ENCODE results near the gene FARSB.
"Not testable (repeated sequence)": the region's sequence is repeated elsewhere in the genome, so short reads cannot be mapped to it uniquely, and the experiment has no call there.

The FARSB gene

GRCh38 chr2:222655787-222656525 lies at the start of gene FARSB:
Gene FARSB, minus strand, starts transcription at chr2:222656092. Its CDS starts 19 bp downstream, at chr2:222656073.
- peak; percentile 95 to 97 for DNase-seq

GRCh38 chr2:222703886-222704285 lies 48.0 kb upstream of the FARSB start:
- no peak for DNase-seq

DNA sequence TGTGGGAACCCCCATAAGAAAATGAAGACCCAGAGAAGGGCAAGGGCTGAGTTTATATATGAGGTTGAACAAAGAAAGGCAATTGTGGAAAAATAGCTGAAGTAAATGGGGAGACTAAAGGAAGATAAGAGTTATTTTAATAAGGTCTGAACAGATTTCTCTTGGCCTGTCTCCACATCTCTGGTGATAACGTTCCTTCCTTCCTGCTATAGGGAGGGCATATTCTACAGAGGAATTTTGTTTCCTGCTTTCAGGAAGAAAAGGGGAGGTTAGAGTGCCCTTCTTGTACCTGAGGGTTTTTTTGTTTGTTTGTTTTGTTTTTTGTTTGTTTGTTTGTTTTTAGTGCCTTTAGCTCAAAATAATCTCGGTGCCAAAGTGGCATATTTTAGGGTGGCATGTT lies 47.2 kb upstream of the FARSB start:
- DNase-seq, result no peak

GRCh38 chr2:222701721-222702131 lies 45.8 kb upstream of the FARSB start:
- no peak for DNase-seq

GRCh38 chr2:222701233-222701632 lies 45.3 kb upstream of the FARSB start:
- DNase-seq, result no peak

DNA sequence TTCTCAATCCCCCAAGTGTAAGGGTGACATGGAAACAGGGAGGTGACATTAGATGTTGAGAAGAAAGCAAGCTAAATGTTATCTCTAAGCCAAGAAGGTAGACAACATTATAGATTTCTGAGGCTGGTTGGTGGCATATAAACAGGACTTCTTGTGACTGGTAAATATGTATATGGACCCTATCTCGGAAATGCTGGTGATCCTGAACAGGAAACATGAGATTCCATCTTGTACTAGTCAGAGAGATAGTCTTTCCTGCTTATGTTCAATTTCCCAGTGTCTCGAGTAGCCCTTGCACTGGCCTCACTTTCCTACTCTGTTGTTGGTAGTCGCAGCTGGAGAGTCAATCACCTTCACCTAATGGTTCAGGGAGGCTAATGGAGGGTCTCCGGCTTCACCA lies 42.4 kb upstream of the FARSB start:
- DNase-seq, result no peak

GRCh38 chr2:222693837-222694236 lies 37.9 kb upstream of the FARSB start:
- DNase-seq, result no peak

- DNase-seq, result not testable (repeated sequence)
Observed at GRCh38 chr2:222693413-222693812, 37.5 kb upstream of the FARSB start.

GRCh38 chr2:222690564-222691200 lies 34.8 kb upstream of the FARSB start:
- peak; percentile 68 to 73 for DNase-seq

- DNase-seq, result no peak
Observed at GRCh38 chr2:222689322-222689721, 33.4 kb upstream of the FARSB start.

GRCh38 chr2:222688917-222689316 lies 33.0 kb upstream of the FARSB start:
- no peak for DNase-seq

GRCh38 chr2:222686086-222686750 lies 30.3 kb upstream of the FARSB start:
- no peak for DNase-seq

DNA sequence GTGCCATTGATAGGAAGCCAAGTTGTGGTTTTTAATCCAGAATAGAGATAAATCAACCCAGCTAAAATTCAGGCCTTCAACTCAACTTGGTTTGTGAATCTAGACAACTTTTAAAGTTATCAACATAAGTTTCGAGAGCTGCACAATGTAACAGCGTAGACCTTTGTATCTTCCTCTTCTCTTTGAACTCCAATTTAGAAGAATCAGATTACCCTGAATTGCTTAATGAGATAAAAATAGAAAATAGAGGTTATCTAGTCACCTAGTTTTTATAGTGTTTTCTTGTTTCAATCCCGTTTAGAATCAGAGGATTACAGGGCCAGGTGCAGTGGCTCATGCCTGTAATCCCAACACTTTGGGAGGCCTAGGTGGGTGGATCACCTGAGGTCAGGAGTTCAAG lies 27.9 kb upstream of the FARSB start:
- no peak for DNase-seq

- no peak for DNase-seq
Observed at GRCh38 chr2:222677981-222678380, 22.1 kb upstream of the FARSB start.

GRCh38 chr2:222673883-222674282 lies 18.0 kb upstream of the FARSB start:
- no peak for DNase-seq

DNA sequence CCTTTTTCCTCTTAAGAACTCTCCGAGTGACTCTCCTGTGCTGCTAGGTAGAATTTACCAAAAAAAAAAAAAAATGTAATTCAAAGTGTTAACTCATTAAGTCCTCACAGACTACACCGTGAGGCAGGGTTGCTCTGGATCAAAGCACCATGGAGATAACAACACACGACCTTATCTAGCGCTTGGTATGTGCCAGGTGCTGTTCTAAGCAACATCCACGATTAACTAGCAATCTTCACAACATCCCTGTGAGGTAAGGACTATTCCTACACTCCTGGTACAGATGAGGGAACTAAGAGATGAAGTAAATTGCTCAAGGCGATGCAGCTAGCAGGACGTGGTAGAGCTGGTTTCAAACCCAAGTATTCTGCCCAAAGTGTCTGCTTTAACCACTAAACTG lies 17.4 kb upstream of the FARSB start:
- DNase-seq, result no peak

- DNase-seq, result no peak
Observed at GRCh38 chr2:222672068-222672401, 16.1 kb upstream of the FARSB start.

- DNase-seq, result no peak
Observed at GRCh38 chr2:222671259-222672067, 15.6 kb upstream of the FARSB start, which contains the start of gene MOGAT1. Gene MOGAT1, plus strand, starts transcription at chr2:222671658. Its CDS starts 128 bp downstream, at chr2:222671786.

GRCh38 chr2:222670191-222671038 lies 14.5 kb upstream of the FARSB start:
- DNase-seq, result no peak

- DNase-seq, result no peak
Observed at GRCh38 chr2:222669353-222669752, 13.5 kb upstream of the FARSB start.

DNA sequence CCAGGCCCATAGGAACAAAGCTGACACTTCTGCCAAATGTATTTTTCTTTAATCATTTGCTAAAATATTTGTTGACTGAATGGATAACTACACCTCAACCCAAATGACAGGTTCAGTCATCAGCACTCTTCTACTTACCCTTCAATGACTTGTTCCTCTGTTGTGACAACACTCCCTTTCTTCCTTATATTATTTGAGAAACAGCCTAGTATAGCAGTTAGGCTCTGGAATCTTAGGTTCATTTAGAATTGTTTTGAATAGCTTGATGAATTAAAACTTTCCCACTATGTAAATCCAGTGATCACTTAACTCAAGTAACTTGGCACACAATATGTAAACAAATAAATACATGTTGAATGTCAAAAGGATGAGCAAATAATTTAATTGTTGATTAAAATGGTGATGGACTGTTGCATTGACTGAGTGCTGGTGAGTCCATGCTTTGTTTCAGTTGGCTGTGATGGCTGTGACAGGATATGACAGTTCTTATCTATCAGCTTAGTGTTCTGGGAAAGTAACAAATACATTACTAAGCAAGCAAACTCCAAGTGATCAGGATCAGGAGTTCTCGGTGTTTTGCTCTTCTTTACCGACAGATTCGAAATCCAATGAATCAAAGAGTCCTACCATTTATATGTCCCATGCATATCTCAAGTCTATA lies 12.7 kb upstream of the FARSB start:
- no peak for DNase-seq

DNA sequence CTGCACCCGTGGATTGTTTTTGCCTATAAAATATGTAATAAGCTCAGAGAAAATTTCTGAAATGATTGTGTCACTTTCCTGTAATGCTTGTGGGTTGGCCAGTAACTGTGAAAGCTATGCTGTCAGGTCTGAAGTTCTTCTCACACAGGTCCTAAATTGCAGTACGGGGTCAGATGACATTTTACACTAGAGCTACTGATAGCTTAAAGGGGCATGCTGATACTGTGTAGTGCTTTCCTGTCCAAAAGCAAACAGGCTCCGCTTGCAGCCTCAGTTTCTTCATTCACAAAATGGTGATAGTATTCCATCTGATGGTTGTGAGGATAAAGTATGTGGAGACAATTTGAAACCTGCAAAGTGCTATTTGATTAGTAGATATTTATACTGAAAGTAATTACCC lies 7.6 kb upstream of the FARSB start:
- DNase-seq, result no peak
